Liver (tissue), 3 donors: ENCODE results near the gene ANKDD1B.

Experiments used
- CTCF ChIP-seq: fragments of 150-350 bp; IDR thresholded peaks from 2 replicates; pipeline ENCODE4 v1.5.1; 2017; ENCODE audit warnings: improper control_type of control experiment, low read depth, low read length; ENCODE audit not compliant: missing input control
- EGR1 ChIP-seq, 2 donors: IDR thresholded peaks; 2 replicates each; pipeline ENCODE4 v1.6.1; 2016 to 2018; ENCODE audit warnings: antibody characterized with exemption in 2 of 2, low read depth in 2 of 2
- GABPA ChIP-seq, 2 donors: IDR thresholded peaks in 1 of 2; conservative IDR thresholded peaks in 1 of 2; 2 replicates each; pipeline ENCODE4 v1.6.1; 2016; ENCODE audit warnings: antibody characterized with exemption in 2 of 2, mild to moderate bottlenecking in 1 of 2, moderate library complexity in 1 of 2
- HNF4G ChIP-seq: IDR thresholded peaks from 2 replicates; pipeline ENCODE4 v1.6.1; 2016; ENCODE audit warnings: antibody characterized with exemption
- JUND ChIP-seq, 2 donors: IDR thresholded peaks; 2 replicates each; pipeline ENCODE4 v1.6.1; 2016; ENCODE audit warnings: antibody characterized with exemption in 2 of 2
- RAD21 ChIP-seq, 2 donors: IDR thresholded peaks; 2 replicates each; pipeline ENCODE4 v1.6.1; 2016; ENCODE audit warnings: antibody characterized with exemption in 2 of 2, mild to moderate bottlenecking in 2 of 2
- REST ChIP-seq: IDR thresholded peaks from 2 replicates; pipeline ENCODE4 v1.6.1; 2016; ENCODE audit warnings: antibody characterized with exemption, mild to moderate bottlenecking
- TAF1 ChIP-seq: conservative IDR thresholded peaks from 2 replicates; pipeline ENCODE4 v1.6.1; 2016; ENCODE audit warnings: antibody characterized with exemption, mild to moderate bottlenecking
- YY1 ChIP-seq: IDR thresholded peaks from 2 replicates; pipeline ENCODE4 v1.6.1; 2016; ENCODE audit warnings: antibody characterized with exemption, mild to moderate bottlenecking
- ZBTB33 ChIP-seq: IDR thresholded peaks from 2 replicates; pipeline ENCODE4 v1.6.1; 2016; ENCODE audit warnings: antibody characterized with exemption
- TF ChIP-seq, protein P1 (sequence below): IDR thresholded peaks from 2 replicates; pipeline ENCODE4 v1.6.1; 2016; ENCODE audit warnings: antibody characterized with exemption
- TF ChIP-seq, protein P2 (sequence below): IDR thresholded peaks from 2 replicates; pipeline ENCODE4 v1.6.1; 2016; ENCODE audit warnings: antibody characterized with exemption
- donor health status: healthy.
- donor health status: healthy.

GRCh38 chr5:75574791-75575190 is 36.5 kb upstream of the ANKDD1B start:
- TF ChIP-seq REST (no peak), CTCF (no peak), JUND (IDR thresholded peaks at IDR 0.05) (no peak), TAF1 (no peak), RAD21 (IDR thresholded peaks at IDR 0.05) (no peak), HNF4G (no peak), EGR1 (IDR thresholded peaks at IDR 0.05; ENCODE audit: low read depth in 2 of 2) (no peak), ZBTB33 (no peak), YY1 (no peak), GABPA (IDR thresholded peaks at IDR 0.05 in 1 of 2, conservative IDR thresholded peaks at IDR 0.05 in 1 of 2) (no peak)
- TF ChIP-seq, protein P1, sequence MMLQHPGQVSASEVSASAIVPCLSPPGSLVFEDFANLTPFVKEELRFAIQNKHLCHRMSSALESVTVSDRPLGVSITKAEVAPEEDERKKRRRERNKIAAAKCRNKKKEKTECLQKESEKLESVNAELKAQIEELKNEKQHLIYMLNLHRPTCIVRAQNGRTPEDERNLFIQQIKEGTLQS = no peak
- TF ChIP-seq, protein P2, sequence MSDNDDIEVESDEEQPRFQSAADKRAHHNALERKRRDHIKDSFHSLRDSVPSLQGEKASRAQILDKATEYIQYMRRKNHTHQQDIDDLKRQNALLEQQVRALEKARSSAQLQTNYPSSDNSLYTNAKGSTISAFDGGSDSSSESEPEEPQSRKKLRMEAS = no peak
